H1 (cell line): ENCODE measurements around the gene CNIH3. TPM values are rescaled to one million over a fixed set of nuclear protein-coding genes. Genes with fewer than 3 reads are reported as not detected.

Experiments used
- CTCF ChIA-PET: fragments of 300-600 bp; sonication (Branson Sonifier 250); formaldehyde crosslinking; loops from one replicate; lab custom pipeline; 2021; ENCODE audit not compliant: partially characterized antibody; lab: Charles Lee
- POLR2A ChIA-PET: fragments of 300-600 bp; sonication (Branson Sonifier 250); formaldehyde crosslinking; loops from one replicate; lab custom pipeline; 2021; ENCODE audit warnings: inconsistent platforms; ENCODE audit not compliant: partially characterized antibody; lab: Charles Lee
- DNase-seq, 2 experiments: peaks; one replicate each; pipeline versions ENCODE4 v3.0.0 to v3.0.0-alpha.2; 2010 to 2022; ENCODE audit warnings: low spot score in 2 of 2, low read depth in 1 of 2, mixed read lengths in 1 of 2
- FAIRE-seq: peaks from 2 replicates; lab custom pipeline; 2011; peaks lifted over from hg19 to GRCh38; lab: Jason Lieb, UNC
- H2AFZ ChIP-seq: 2 replicates; pipeline ENCODE4 v1.8.1; 2012; ENCODE audit warnings: low read length, inconsistent platforms
- H2AK5ac ChIP-seq: 2 replicates; pipeline ENCODE4 v1.6.1; 2013; ENCODE audit warnings: low read depth, low read length
- H2BK120ac ChIP-seq: replicated peaks from 2 replicates; pipeline ENCODE3; 2013; ENCODE audit warnings: low read depth, low read length, inconsistent platforms
- H2BK12ac ChIP-seq: 2 replicates; pipeline ENCODE4 v1.6.1; 2013; ENCODE audit warnings: low read depth, low read length
- H2BK15ac ChIP-seq: 2 replicates; pipeline ENCODE4 v1.6.1; 2013; ENCODE audit warnings: low read length
- H2BK20ac ChIP-seq: 2 replicates; pipeline ENCODE4 v1.6.1; 2013; ENCODE audit warnings: low read length
- H2BK5ac ChIP-seq: 2 replicates; pipeline ENCODE4 v1.6.1; 2013; ENCODE audit warnings: low read depth, low read length
- H3K14ac ChIP-seq: 2 replicates; pipeline ENCODE4 v1.6.1; 2013; ENCODE audit warnings: inconsistent platforms; ENCODE audit not compliant: insufficient read length
- H3K18ac ChIP-seq: 2 replicates; pipeline ENCODE4 v1.6.1; 2013; ENCODE audit warnings: low read length; ENCODE audit errors: extremely low read depth
- H3K23ac ChIP-seq: 2 replicates; pipeline ENCODE4 v1.6.1; 2013; ENCODE audit warnings: inconsistent platforms; ENCODE audit not compliant: insufficient read length
- H3K23me2 ChIP-seq: 2 replicates; pipeline ENCODE4 v1.6.1; 2013; ENCODE audit warnings: low read depth, low read length
- H3K27ac ChIP-seq: 2 replicates; pipeline ENCODE4 v1.6.1; 2011; ENCODE audit warnings: low read depth, low read length, inconsistent platforms
- H3K27me3 ChIP-seq, 4 experiments: replicated peaks in 1 of 4; 1 replicate in 1 of 4; 2 replicates in 3 of 4; pipeline versions ENCODE4 v1.6.1 to v1.8.1; 2011 to 2013; ENCODE audit warnings: low read length in 3 of 4, mild to moderate bottlenecking in 3 of 4, inconsistent platforms in 2 of 4, mixed read lengths in 2 of 4, moderate library complexity in 1 of 4; ENCODE audit not compliant: control insufficient read depth in 3 of 4, insufficient read depth in 3 of 4; ENCODE audit errors: extremely low read depth in 1 of 4
- H3K36me3 ChIP-seq, 4 experiments: 2 replicates each; pipeline versions ENCODE4 v1.6.1 to v1.8.1; 2011 to 2013; ENCODE audit warnings: mild to moderate bottlenecking in 4 of 4, low read length in 3 of 4, moderate library complexity in 2 of 4, control low read depth in 1 of 4, inconsistent platforms in 1 of 4; ENCODE audit not compliant: insufficient read depth in 4 of 4, control insufficient read depth in 2 of 4
- H3K4ac ChIP-seq: replicated peaks from 2 replicates; pipeline ENCODE3; 2013; ENCODE audit warnings: low read length, low read depth, mixed read lengths, inconsistent platforms; ENCODE audit not compliant: insufficient read length
- H3K4me1 ChIP-seq, 4 experiments: replicated peaks in 1 of 4; 1 replicate in 1 of 4; 2 replicates in 3 of 4; pipeline versions ENCODE4 v1.6.1 to v1.8.1; 2011 to 2013; ENCODE audit warnings: low read length in 3 of 4, inconsistent platforms in 2 of 4, mixed read lengths in 1 of 4; ENCODE audit not compliant: insufficient read depth in 4 of 4, control insufficient read depth in 3 of 4
- H3K4me2 ChIP-seq, 2 experiments: 2 replicates each; pipeline versions ENCODE4 v1.6.1 to v1.8.1; 2011 to 2013; ENCODE audit warnings: low read depth in 2 of 2, low read length in 2 of 2, control low read depth in 1 of 2, inconsistent platforms in 1 of 2, mild to moderate bottlenecking in 1 of 2; ENCODE audit not compliant: insufficient read depth in 1 of 2
- H3K4me3 ChIP-seq, 4 experiments: fragments of 200-600, 300-600 bp in 1 of 4; sonication (generic), shearing (Covaris generic), sonication (Bioruptor Twin) in 1 of 4; 2 replicates each; pipeline versions ENCODE4 v1.5.1 to v1.8.1; 2011 to 2016; ENCODE audit warnings: low read length in 4 of 4, low read depth in 3 of 4, control low read depth in 2 of 4, inconsistent platforms in 2 of 4, mild to moderate bottlenecking in 2 of 4, mixed read lengths in 1 of 4, moderate library complexity in 1 of 4; ENCODE audit not compliant: insufficient read depth in 2 of 4; ENCODE audit errors: extremely low read depth in 1 of 4
- H3K56ac ChIP-seq: replicated peaks from 2 replicates; pipeline ENCODE3; 2013; ENCODE audit warnings: low read depth, mild to moderate bottlenecking, mixed read lengths, low read length, inconsistent platforms; ENCODE audit not compliant: insufficient read length
- H3K79me1 ChIP-seq: 2 replicates; pipeline ENCODE4 v1.6.1; 2013; ENCODE audit warnings: low read depth, low read length, control low read depth
- H3K79me2 ChIP-seq, 2 experiments: 2 replicates each; pipeline versions ENCODE4 v1.6.1 to v1.8.1; 2012 to 2013; ENCODE audit warnings: low read length in 2 of 2, mild to moderate bottlenecking in 2 of 2, inconsistent platforms in 1 of 2; ENCODE audit not compliant: insufficient read depth in 2 of 2, control insufficient read depth in 1 of 2
- H3K9ac ChIP-seq, 4 experiments: replicated peaks in 1 of 4; 1 replicate in 1 of 4; 2 replicates in 3 of 4; pipeline versions ENCODE4 v1.6.1 to v1.8.1; 2011 to 2013; ENCODE audit warnings: low read depth in 3 of 4, low read length in 3 of 4, control low read depth in 2 of 4, mild to moderate bottlenecking in 2 of 4, moderate library complexity in 2 of 4, inconsistent platforms in 1 of 4; ENCODE audit errors: extremely low read depth in 1 of 4
- H3K9me3 ChIP-seq, 2 experiments: 2 replicates each; pipeline versions ENCODE4 v1.6.1 to v1.8.1; 2012 to 2013; ENCODE audit warnings: mild to moderate bottlenecking in 2 of 2, moderate library complexity in 2 of 2, control low read depth in 1 of 2, inconsistent platforms in 1 of 2, low read depth in 1 of 2, low read length in 1 of 2, mixed read lengths in 1 of 2; ENCODE audit not compliant: insufficient read depth in 2 of 2
- H4K20me1 ChIP-seq, 2 experiments: replicated peaks in 1 of 2; 2 replicates each; pipeline versions ENCODE3 to v1.8.1; 2011 to 2013; ENCODE audit warnings: inconsistent platforms in 2 of 2, low read length in 2 of 2, mild to moderate bottlenecking in 1 of 2; ENCODE audit not compliant: insufficient read depth in 2 of 2, control insufficient read depth in 1 of 2
- H4K5ac ChIP-seq: 2 replicates; pipeline ENCODE4 v1.6.1; 2013; ENCODE audit warnings: low read length, low read depth, mixed read lengths, inconsistent platforms; ENCODE audit not compliant: insufficient read length
- H4K8ac ChIP-seq: 2 replicates; pipeline ENCODE4 v1.8.0; 2013; ENCODE audit warnings: mild to moderate bottlenecking, moderate library complexity, low read length, inconsistent platforms; ENCODE audit not compliant: insufficient read depth; ENCODE audit errors: extremely low read depth
- H4K91ac ChIP-seq: replicated peaks from 2 replicates; pipeline ENCODE3; 2013; ENCODE audit warnings: low read length, mixed read lengths, inconsistent platforms; ENCODE audit not compliant: insufficient read length
- BACH1 ChIP-seq: IDR thresholded peaks from 2 replicates; pipeline ENCODE4 v1.6.1; 2012; ENCODE audit warnings: low read length, improper control_type of control experiment
- BCL11A ChIP-seq, 2 experiments: IDR thresholded peaks; one replicate each; pipeline ENCODE4 v1.6.1; 2011; ENCODE audit warnings: low read depth in 2 of 2, low read length in 2 of 2, mild to moderate bottlenecking in 2 of 2
- CHD1 ChIP-seq: IDR thresholded peaks from 2 replicates; pipeline ENCODE4 v1.6.1; 2012; ENCODE audit warnings: low read depth, low read length, improper control_type of control experiment
- EP300 ChIP-seq, 2 experiments: IDR thresholded peaks; 1 replicate in 1 of 2; 2 replicates in 1 of 2; pipeline ENCODE4 v1.6.1; 2011 to 2012; ENCODE audit warnings: low read depth in 2 of 2, low read length in 2 of 2, mild to moderate bottlenecking in 2 of 2, borderline replicate concordance in 1 of 2, inconsistent platforms in 1 of 2, moderate library complexity in 1 of 2
- FOSL1 ChIP-seq: IDR thresholded peaks from 2 replicates; pipeline ENCODE4 v1.6.1; 2011; ENCODE audit warnings: mild to moderate bottlenecking, low read depth, low read length, moderate library complexity; ENCODE audit not compliant: insufficient read depth
- HDAC2 ChIP-seq, 2 experiments: fragments of 300-600 bp in 1 of 2; sonication (generic) in 1 of 2; IDR thresholded peaks; 2 replicates each; pipeline ENCODE4 v1.6.1; 2011 to 2012; ENCODE audit warnings: low read depth in 2 of 2, low read length in 2 of 2, mild to moderate bottlenecking in 2 of 2, moderate library complexity in 2 of 2, borderline replicate concordance in 1 of 2, inconsistent platforms in 1 of 2
- JUN ChIP-seq: IDR thresholded peaks from 2 replicates; pipeline ENCODE4 v1.6.1; 2011; ENCODE audit warnings: low read depth, mild to moderate bottlenecking, improper control_type of control experiment, low read length
- MAFK ChIP-seq: IDR thresholded peaks from 2 replicates; pipeline ENCODE4 v1.6.1; 2012; ENCODE audit warnings: low read depth, mild to moderate bottlenecking, improper control_type of control experiment, low read length
- NANOG ChIP-seq: IDR thresholded peaks from 2 replicates; pipeline ENCODE4 v1.6.1; 2011; ENCODE audit warnings: low read length, low read depth, mild to moderate bottlenecking, inconsistent platforms; ENCODE audit not compliant: insufficient read depth, poor library complexity, severe bottlenecking
- SIN3A ChIP-seq, 2 experiments: IDR thresholded peaks in 1 of 2; conservative IDR thresholded peaks in 1 of 2; 2 replicates each; pipeline ENCODE4 v1.6.1; 2011 to 2012; ENCODE audit warnings: low read length in 2 of 2, improper control_type of control experiment in 1 of 2, low read depth in 1 of 2, mild to moderate bottlenecking in 1 of 2
- SIRT6 ChIP-seq: IDR thresholded peaks from one replicate; pipeline ENCODE4 v1.7.1; 2012; ENCODE audit warnings: low read length, inconsistent platforms
- SIX5 ChIP-seq: IDR thresholded peaks from 2 replicates; pipeline ENCODE4 v1.6.1; 2011; ENCODE audit warnings: mild to moderate bottlenecking, low read depth, low read length
- SP2 ChIP-seq: IDR thresholded peaks from 2 replicates; pipeline ENCODE4 v1.6.1; 2012; ENCODE audit warnings: mild to moderate bottlenecking, low read length, inconsistent platforms
- ZNF274 ChIP-seq: IDR thresholded peaks from 2 replicates; pipeline ENCODE4 v1.7.0; 2012; ENCODE audit warnings: low read length, borderline replicate concordance; ENCODE audit errors: extremely low read depth
- WGBS, 2 experiments: shearing (Covaris generic) in 1 of 2; methylation state at CpG; one replicate each; pipeline versions ENCODE4 v1.1.6 to v1.1.7; 2013 to 2015; ENCODE audit warnings: low lambda C conversion rate in 2 of 2, mixed read lengths in 2 of 2, inconsistent platforms in 1 of 2, low coverage in 1 of 2, missing lambda C conversion rate in 1 of 2; ENCODE audit not compliant: insufficient replicate concordance in 2 of 2, insufficient coverage in 1 of 2, insufficient read length in 1 of 2; ENCODE audit errors: extremely low coverage in 1 of 2, missing lambda C conversion rate in 1 of 2; 5-methylcytosine and 5-hydroxymethylcytosine counted together
- polyA plus RNA-seq, 7 experiments: library from polyadenylated mRNA; depleted of rRNA in 3 of 7; stranded (reverse) in 5 of 7; unstranded in 2 of 7; fragments of >200 nt in 5 of 7; fragments of 200-250 nt in 2 of 7; gene quantifications; 1 replicate in 5 of 7; 2 replicates in 1 of 7; 4 replicates in 1 of 7; pipeline versions ENCODE4 v1.2.1 to v1.2.3, GENCODE V29; 2011 to 2013; ENCODE audit warnings: missing spikeins in 2 of 7, mixed read lengths in 2 of 7
- total RNA-seq: library from RNA; stranded (reverse); fragmentation: NEBNext Ultra II Directional; extraction: Animal tissue kit (Norgen Biotek cat#: 25700); gene quantifications from 2 replicates; pipeline ENCODE4 v1.2.1, GENCODE V29; 2021

CNIH3 gene
- total and polyA plus RNA-seq, 2 of the 8 experiments (the other 6 are each of a cell fraction or from before 2014, with no cell fraction given), result 3.7 to 5.6 TPM

DNA sequence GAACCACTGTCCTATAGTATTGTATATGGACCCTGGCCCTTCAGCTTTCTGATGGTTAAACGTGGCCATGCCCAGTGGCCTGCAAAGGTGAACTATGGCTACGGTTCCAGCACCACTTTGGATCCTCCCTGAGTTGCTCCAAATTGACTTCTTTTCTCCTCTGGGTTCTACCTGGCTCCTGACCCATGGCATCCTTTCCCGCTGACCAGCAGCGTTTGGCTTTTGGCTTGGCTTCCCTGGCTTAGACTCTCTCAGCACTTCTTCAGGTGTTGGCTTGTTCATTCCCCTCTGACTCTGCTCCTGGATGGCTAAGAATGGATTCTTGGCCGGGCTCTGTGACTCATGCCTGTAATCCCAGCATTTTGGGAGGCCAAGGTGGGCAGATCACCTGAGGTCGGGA lies 152.9 kb downstream of the CNIH3 start:
- no peak for DNase-seq
- no peak overlapping the region for H4K91ac ChIP-seq
- ChIA-PET POLR2A (no interaction called here), CTCF (interaction anchor here (0.8 to 1.5 kb wide), 2 partner anchors 34 to 56 kb away, joined by 3 read pairs; no protein-coding TSS in a partner anchor)
- H4K20me1 ChIP-seq, result no peaks in the 10 kb centered on the region
- no peak overlapping the region for H2BK120ac ChIP-seq
- no peak overlapping the region for H4K8ac ChIP-seq
- H3K4me1 ChIP-seq, result peaks cover 0 to 8% (median 2%) of the 10 kb centered on the region in 4 experiments; a peak in 3 of 7 replicates
- H4K5ac ChIP-seq, result no peak overlapping the region
- H3K14ac ChIP-seq, result no peak overlapping the region
- no peak overlapping the region for H3K9ac ChIP-seq
- no peak overlapping the region for H3K18ac ChIP-seq
- H2AFZ ChIP-seq, result no peak overlapping the region
- H3K27me3 ChIP-seq, result no peaks in the 10 kb centered on the region; a peak in 1 of 7 replicates
- H3K27ac ChIP-seq, result no peak overlapping the region
- H2BK12ac ChIP-seq, result no peak overlapping the region
- H3K56ac ChIP-seq, result no peak overlapping the region
- no peaks in the 10 kb centered on the region for H3K79me1 ChIP-seq
- no peaks in the 10 kb centered on the region for H3K79me2 ChIP-seq
- no peak overlapping the region for H3K4me2 ChIP-seq
- H3K36me3 ChIP-seq, result no peaks in the 10 kb centered on the region
- H3K4ac ChIP-seq, result no peak overlapping the region
- H3K23me2 ChIP-seq, result no peaks in the 10 kb centered on the region; the same call in none of the 2 replicates
- no peak overlapping the region for H3K23ac ChIP-seq
- no peak overlapping the region for H2BK20ac ChIP-seq
- H3K4me3 ChIP-seq, result no peak overlapping the region
- WGBS, 2 experiments, result 83% methylated on average over 6 of the region's 6 CpGs; no CpG with 5 or more reads in 1 of the 2 experiments
- no peaks in the 10 kb centered on the region for H3K9me3 ChIP-seq
- H2AK5ac ChIP-seq, result no peak overlapping the region; the same call in 1 of the 2 replicates
- no peak overlapping the region for H2BK15ac ChIP-seq
- H2BK5ac ChIP-seq, result no peak overlapping the region
- no peak for TF ChIP-seq BACH1
- TF ChIP-seq SP2, result no peak
- no peak for TF ChIP-seq SIX5
- TF ChIP-seq SIRT6, result no peak
- no peak for TF ChIP-seq BCL11A (IDR thresholded peaks at IDR 0.05; ENCODE audit: low read depth in 2 of 2, low read length in 2 of 2)
- no peak for TF ChIP-seq JUN
- TF ChIP-seq FOSL1, result no peak
- TF ChIP-seq ZNF274, result no peak
- TF ChIP-seq CHD1, result no peak
- TF ChIP-seq EP300 (IDR thresholded peaks at IDR 0.05; ENCODE audit: borderline replicate concordance in 1 of 2, low read depth in 2 of 2, low read length in 2 of 2), result no peak
- TF ChIP-seq NANOG, result no peak
- TF ChIP-seq HDAC2 (IDR thresholded peaks at IDR 0.05; ENCODE audit: borderline replicate concordance in 1 of 2, low read depth in 2 of 2, low read length in 2 of 2), result no peak
- TF ChIP-seq MAFK, result no peak
- no peak for TF ChIP-seq SIN3A (conservative IDR thresholded peaks at IDR 0.05 in 1 of 2, IDR thresholded peaks at IDR 0.05 in 1 of 2; ENCODE audit: low read depth in 1 of 2, low read length in 2 of 2)
- no peak for FAIRE-seq
